ENCODE data around the gene TCF20. TPM values are rescaled to one million over a fixed set of nuclear protein-coding genes. Genes with fewer than 3 reads are reported as not detected.
A peak's percentile ranks its signal among the peaks of the same experiment; 100 is the strongest.

The TCF20 gene
- total and polyA plus RNA-seq, 8 donors, result 24.8 to 41.3 (median 25.6) TPM

DNA sequence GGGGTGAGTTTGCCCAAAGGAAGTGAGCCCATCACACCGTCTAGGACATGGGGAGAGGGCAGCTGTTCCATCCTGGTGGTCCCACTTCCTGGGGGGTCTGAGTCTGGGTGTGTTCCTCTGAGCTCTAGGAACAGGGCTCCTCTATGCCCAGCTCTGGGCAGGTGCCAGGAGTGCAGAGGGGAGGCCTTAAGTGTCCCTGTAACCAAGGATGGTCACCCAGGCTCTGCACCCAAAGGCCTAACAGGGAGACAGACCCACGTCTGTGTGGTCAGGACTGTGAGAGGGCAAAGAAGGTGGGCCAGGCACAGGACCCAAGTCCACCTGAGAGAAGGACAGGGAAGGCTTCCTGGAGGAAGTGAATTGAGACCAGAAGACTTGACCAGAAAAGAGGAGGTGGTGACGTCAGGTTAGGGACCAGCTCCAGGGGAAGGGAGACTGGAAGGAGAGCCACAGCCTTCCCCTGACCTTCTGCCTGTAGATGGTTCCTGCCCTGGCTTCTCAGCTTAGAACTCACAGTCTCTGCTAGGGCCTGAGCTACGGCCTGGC lies 11.3 kb upstream of the TCF20 start:
- Histone ChIP-seq H3K36me3 (no peaks in the 10 kb centered on the region), H3K4me1 (peaks cover 0 to 23% of the 10 kb centered on the region in 2 donors), H3K4me3 (no peak overlapping the region), H3K27ac (no peak overlapping the region), H3K27me3 (peaks cover 13 to 66% of the 10 kb centered on the region in 2 donors), H3K9me3 (no peaks in the 10 kb centered on the region)
- no peak for ATAC-seq
- DNase-seq, result peak in 1 of 4 donors; percentile 20
- TF ChIP-seq, protein P1, sequence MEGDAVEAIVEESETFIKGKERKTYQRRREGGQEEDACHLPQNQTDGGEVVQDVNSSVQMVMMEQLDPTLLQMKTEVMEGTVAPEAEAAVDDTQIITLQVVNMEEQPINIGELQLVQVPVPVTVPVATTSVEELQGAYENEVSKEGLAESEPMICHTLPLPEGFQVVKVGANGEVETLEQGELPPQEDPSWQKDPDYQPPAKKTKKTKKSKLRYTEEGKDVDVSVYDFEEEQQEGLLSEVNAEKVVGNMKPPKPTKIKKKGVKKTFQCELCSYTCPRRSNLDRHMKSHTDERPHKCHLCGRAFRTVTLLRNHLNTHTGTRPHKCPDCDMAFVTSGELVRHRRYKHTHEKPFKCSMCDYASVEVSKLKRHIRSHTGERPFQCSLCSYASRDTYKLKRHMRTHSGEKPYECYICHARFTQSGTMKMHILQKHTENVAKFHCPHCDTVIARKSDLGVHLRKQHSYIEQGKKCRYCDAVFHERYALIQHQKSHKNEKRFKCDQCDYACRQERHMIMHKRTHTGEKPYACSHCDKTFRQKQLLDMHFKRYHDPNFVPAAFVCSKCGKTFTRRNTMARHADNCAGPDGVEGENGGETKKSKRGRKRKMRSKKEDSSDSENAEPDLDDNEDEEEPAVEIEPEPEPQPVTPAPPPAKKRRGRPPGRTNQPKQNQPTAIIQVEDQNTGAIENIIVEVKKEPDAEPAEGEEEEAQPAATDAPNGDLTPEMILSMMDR (IDR thresholded peaks at IDR 0.05), result no peak
- intact Hi-C loops (cut with DNase I), result no loop called here

DNA sequence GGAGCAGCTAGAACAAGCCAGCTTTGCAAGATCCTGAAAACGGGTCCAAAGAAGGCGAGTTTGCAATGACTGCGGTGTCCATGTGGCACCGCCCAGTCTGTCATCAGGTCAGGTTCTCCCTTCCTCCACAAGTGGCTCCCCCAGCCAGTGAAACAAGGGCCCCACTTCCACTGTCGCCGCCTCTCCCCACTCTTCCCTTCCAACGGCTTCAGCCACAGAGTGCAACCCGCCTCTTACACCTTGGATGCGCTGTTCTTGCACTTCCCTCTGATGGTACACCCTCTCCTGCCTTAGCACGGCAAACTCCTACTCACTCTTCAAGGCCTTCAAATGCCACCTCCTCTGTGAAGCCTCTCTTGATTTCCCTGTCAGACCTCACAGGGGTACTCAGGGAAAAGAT lies 10.8 kb upstream of the TCF20 start:
- H3K4me1 ChIP-seq, result peaks cover 0 to 23% of the 10 kb centered on the region in 2 donors
- ATAC-seq, result no peak
- DNase-seq, result peak in 1 of 4 donors; percentile 18
- no peaks in the 10 kb centered on the region for H3K36me3 ChIP-seq
- H3K27ac ChIP-seq, result no peak overlapping the region
- H3K27me3 ChIP-seq, result peaks cover 13 to 66% of the 10 kb centered on the region in 2 donors
- TF ChIP-seq, protein P1 (IDR thresholded peaks at IDR 0.05), result no peak
- no peak overlapping the region for H3K4me3 ChIP-seq
- intact Hi-C loops (cut with DNase I), result no loop called here
- H3K9me3 ChIP-seq, result no peaks in the 10 kb centered on the region

DNA sequence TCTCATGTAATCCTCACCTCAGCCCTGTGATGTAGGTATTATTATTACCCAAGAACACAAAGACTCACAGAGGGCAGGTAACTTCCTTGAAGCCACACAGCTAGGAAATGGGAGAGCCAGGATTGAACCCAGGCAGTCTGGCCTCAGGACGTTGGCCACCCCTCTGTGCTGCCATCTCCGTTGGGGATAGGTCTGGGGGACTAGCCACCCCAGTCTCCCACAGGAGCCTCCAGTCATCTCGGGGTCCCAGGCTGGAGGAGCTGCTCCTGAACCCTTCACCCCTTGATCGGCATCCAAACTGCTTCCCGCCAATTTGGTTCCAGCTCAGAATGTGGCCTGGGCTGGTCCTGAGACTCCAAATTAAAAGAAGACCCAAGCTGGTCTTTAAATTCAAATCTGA lies 10.4 kb upstream of the TCF20 start:
- Histone ChIP-seq H3K4me3 (no peak overlapping the region), H3K36me3 (no peaks in the 10 kb centered on the region), H3K27me3 (peaks cover 13 to 63% of the 10 kb centered on the region in 2 donors), H3K4me1 (peaks cover 0 to 19% of the 10 kb centered on the region in 2 donors), H3K9me3 (no peaks in the 10 kb centered on the region), H3K27ac (no peak overlapping the region)
- ATAC-seq, result no peak
- peak in 1 of 4 donors; percentile 13 for DNase-seq
- TF ChIP-seq, protein P1 (IDR thresholded peaks at IDR 0.05), result no peak
- intact Hi-C loops (cut with DNase I), result no loop called here

DNA sequence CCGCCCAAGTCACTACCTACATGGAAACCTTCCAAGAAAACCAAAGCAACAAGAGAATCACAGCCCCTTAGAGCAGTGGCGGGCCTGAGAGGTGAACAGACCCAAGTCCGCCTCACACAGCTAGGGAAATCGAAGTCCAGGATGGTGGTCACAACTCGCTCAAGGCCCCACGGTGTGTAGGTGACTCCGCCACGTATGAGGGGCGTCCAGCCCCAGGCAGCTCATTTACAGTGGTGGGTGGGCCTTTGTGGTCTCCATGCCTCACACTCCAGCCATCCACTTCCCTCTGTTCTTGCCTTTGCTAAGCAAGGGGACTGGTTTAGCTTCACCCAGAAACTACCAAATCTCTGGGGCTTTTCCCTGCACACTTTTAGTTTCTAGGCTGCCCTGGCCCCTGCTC lies 9.7 kb upstream of the TCF20 start:
- intact Hi-C loops (cut with DNase I), result no loop called here
- Histone ChIP-seq H3K9me3 (no peaks in the 10 kb centered on the region), H3K4me1 (peaks cover 0 to 17% of the 10 kb centered on the region in 2 donors), H3K27me3 (peaks cover 13 to 56% of the 10 kb centered on the region in 2 donors), H3K4me3 (no peak overlapping the region), H3K27ac (no peak overlapping the region), H3K36me3 (no peaks in the 10 kb centered on the region)
- DNase-seq (peak in 1 of 4 donors; percentile 4), ATAC-seq (no peak)
- TF ChIP-seq, protein P1 (IDR thresholded peaks at IDR 0.05), result no peak

DNA sequence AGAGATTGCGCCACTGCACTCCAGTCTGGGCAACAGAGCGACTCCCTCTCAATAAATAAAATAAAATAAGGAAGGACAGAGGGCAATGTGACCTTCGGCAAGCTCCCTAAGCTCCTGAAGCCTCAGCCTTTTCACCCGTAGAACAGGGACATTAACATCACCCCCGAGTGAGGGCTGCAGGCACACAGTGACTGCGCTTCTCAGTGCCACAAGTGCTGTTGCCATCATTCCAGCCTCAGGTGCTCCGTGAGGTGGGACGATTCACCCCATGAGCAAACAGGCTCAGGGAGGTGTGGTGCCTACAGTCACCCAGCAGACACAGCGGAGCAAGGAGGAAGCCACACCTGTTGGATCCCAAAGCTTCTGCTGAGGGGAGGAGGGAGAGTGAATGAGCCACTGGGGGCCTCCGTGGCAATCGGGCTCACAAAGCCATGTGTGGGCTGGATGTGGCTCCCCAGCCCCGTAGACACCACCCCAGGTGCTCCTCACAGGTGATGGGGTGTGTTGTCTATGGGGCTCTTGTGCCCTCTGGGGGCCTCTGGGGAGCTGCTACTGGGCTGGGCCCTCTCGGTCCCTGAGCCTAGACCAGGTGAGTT lies 9.1 kb upstream of the TCF20 start:
- Histone ChIP-seq H3K4me1 (peaks cover 0 to 17% of the 10 kb centered on the region in 2 donors), H3K4me3 (no peak overlapping the region), H3K27ac (no peak overlapping the region), H3K36me3 (no peaks in the 10 kb centered on the region), H3K27me3 (peaks cover 11 to 50% of the 10 kb centered on the region in 2 donors), H3K9me3 (no peaks in the 10 kb centered on the region)
- ATAC-seq, result peak; percentile 18
- TF ChIP-seq, protein P1 (IDR thresholded peaks at IDR 0.05), result no peak
- intact Hi-C loops (cut with DNase I), result no loop called here
- peak in 1 of 4 donors; percentile 27 for DNase-seq

Data from left lung (tissue), 10 donors.